Stomach (tissue), 9 donors: ENCODE results near the gene MRPL45. TPM values are rescaled to one million over a fixed set of nuclear protein-coding genes. Genes with fewer than 3 reads are reported as not detected.

Source experiments
- DNase-seq, 2 donors: peaks; one replicate each; pipeline versions ENCODE4 v3.0.0 to v3.0.0-alpha.2; 2013 to 2019
- H3K27ac ChIP-seq, 5 donors: fragments of 200-600 bp in 4 of 5; sonication (generic) in 4 of 5; one replicate each; pipeline ENCODE4 v1.5.1; 2013 to 2019; ENCODE audit warnings: mild to moderate bottlenecking in 1 of 5, moderate library complexity in 1 of 5
- H3K27me3 ChIP-seq, 3 donors: fragments of 200-600 bp; sonication (generic); one replicate each; pipeline ENCODE4 v1.5.1; 2017 to 2019; ENCODE audit warnings: mixed run types in 1 of 3
- H3K36me3 ChIP-seq, 4 donors: fragments of 200-600 bp; sonication (generic); 1 replicate in 3 of 4; 2 replicates in 1 of 4; pipeline ENCODE4 v1.5.1; 2016 to 2019
- H3K4me1 ChIP-seq, 4 donors: fragments of 200-600 bp; sonication (generic); one replicate each; pipeline ENCODE4 v1.5.1; 2016 to 2019
- H3K4me3 ChIP-seq, 4 donors: fragments of 200-600 bp; sonication (generic) in 3 of 4; one replicate each; pipeline ENCODE4 v1.5.1; 2016 to 2019; ENCODE audit warnings: mild to moderate bottlenecking in 1 of 4
- H3K9me3 ChIP-seq, 4 donors: fragments of 200-600 bp; sonication (generic); one replicate each; pipeline ENCODE4 v1.5.1; 2016 to 2019
- CTCF ChIP-seq, 7 experiments: fragments of 450-650 bp in 4 of 7; fragments of 200-600 bp in 3 of 7; sonication (generic) in 3 of 7; IDR thresholded peaks; one replicate each; pipeline ENCODE4 v1.5.1; 2016 to 2019; ENCODE audit warnings: antibody characterized with exemption in 7 of 7, control low read depth in 2 of 7, mild to moderate bottlenecking in 1 of 7
- EP300 ChIP-seq: sonication (generic); formaldehyde crosslinking; IDR thresholded peaks from one replicate; pipeline ENCODE4 v1.6.1; 2017; ENCODE audit warnings: antibody characterized with exemption
- POLR2A ChIP-seq, 4 donors: fragments of 450-650 bp; IDR thresholded peaks; one replicate each; pipeline ENCODE4 v1.6.1; 2016; ENCODE audit warnings: antibody characterized with exemption in 4 of 4, control low read depth in 2 of 4, mild to moderate bottlenecking in 1 of 4, moderate library complexity in 1 of 4
- POLR2AphosphoS5 ChIP-seq, 3 donors: sonication (generic); formaldehyde crosslinking; IDR thresholded peaks; one replicate each; pipeline ENCODE4 v1.6.1; 2016; ENCODE audit warnings: antibody characterized with exemption in 3 of 3
- WGBS, 5 donors: extraction: QIAGEN DNeasy Blood & Tissue Kit in 3 of 5; methylation state at CpG; one replicate each; pipeline versions ENCODE4 v1.1.5 to v1.1.7; 2013 to 2018; 5-methylcytosine and 5-hydroxymethylcytosine counted together
- intact Hi-C: fragments of 100-400 bp; cut with DNase I; formaldehyde crosslinking; loops from one replicate; pipeline ENCODE4 v1.15.1; 2023; ENCODE audit warnings: low total_unique reads
- polyA plus RNA-seq, 3 donors: library from polyadenylated mRNA; stranded (reverse); fragments of 200-250 nt; gene quantifications; one replicate each; pipeline ENCODE4 v1.2.3, GENCODE V29; 2013
- total RNA-seq, 5 donors: library from RNA; depleted of rRNA; stranded (reverse); fragments of >200 nt; gene quantifications; one replicate each; pipeline versions ENCODE4 v1.1.0 to v1.2.3, GENCODE V29; 2014 to 2016
- donor health status: healthy with polysubstance abuse.
- donor health status: Bipolar disorder and iron deficiency.
- donor health status: healthy.

Gene MRPL45
- total and polyA plus RNA-seq, 8 donors: 5.4 to 49.2 (median 22.8) TPM

- no peak for DNase-seq
Observed at GRCh38 chr17:38342886-38343607, 46.1 kb downstream of the MRPL45 start.

DNA sequence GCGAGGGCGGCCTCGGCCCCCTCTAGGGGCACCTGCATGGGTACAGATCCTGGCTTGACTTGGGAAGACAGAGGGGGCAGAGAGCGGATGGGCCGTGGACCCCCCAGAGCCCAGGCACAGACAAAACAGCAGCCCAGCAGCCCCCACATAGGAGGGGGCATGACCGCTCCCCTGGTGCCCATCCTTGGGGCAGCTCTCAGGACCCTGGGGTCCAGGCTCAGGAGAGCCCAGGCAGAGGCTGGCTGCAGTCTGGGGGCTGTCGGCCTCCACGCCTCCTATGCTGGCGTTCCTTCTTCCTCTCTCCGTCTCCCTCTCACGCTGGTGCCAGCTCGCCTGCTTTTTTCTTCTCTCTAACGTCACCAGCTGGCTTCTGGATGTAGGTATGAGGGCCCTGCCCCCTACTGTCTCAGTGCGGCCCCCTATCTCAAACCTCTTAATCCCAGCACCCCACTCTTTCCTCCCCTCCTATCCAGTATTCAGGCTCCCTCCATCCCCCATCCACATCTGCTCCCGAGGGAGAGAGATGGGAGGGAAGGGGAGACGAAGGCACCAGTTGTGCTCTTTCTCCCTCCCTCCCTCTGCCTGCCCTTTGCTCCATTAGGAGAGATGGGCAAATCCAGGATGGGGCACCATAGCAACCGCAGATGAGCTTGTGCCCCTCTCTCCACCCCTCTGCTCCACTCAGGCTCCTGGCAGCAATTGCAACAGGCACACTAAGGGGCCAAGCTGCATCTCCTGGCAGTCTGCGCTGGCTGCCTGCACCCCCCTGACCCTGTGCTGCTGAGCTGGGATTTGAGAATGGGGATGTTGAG lies 46.8 kb downstream of the MRPL45 start, which contains the start of gene GPR179:
Gene GPR179, minus strand, starts transcription at position 349 of the 812 bp plus-strand sequence. Its CDS starts 167 bp downstream, at position 182.
- WGBS, 5 donors: 68 to 87% (median 83%) methylated on average over 16 to 18 of the region's 18 CpGs
- intact Hi-C loops: no loop called here

More at GRCh38 chr17:38342886-38343607, 46.1 kb downstream of the MRPL45 start:
- intact Hi-C loops: no loop called here
- 84 to 89% (median 86%) methylated on average over 16 to 18 of the region's 18 CpGs for WGBS, 5 donors
- H3K4me3 ChIP-seq: no peak overlapping the region
- no peak for TF ChIP-seq EP300
- TF ChIP-seq CTCF (IDR thresholded peaks at IDR 0.05): no peak
- no peak for TF ChIP-seq POLR2A (IDR thresholded peaks at IDR 0.05)
- TF ChIP-seq POLR2AphosphoS5 (IDR thresholded peaks at IDR 0.05): no peak
- no peaks in the 10 kb centered on the region for H3K9me3 ChIP-seq
- peaks cover 0 to 9% (median 0%) of the 10 kb centered on the region in 3 donors for H3K27me3 ChIP-seq
- H3K4me1 ChIP-seq: peaks cover 7 to 8% (median 7%) of the 10 kb centered on the region in 4 donors
- no peaks in the 10 kb centered on the region for H3K36me3 ChIP-seq
- no peak overlapping the region for H3K27ac ChIP-seq

DNA sequence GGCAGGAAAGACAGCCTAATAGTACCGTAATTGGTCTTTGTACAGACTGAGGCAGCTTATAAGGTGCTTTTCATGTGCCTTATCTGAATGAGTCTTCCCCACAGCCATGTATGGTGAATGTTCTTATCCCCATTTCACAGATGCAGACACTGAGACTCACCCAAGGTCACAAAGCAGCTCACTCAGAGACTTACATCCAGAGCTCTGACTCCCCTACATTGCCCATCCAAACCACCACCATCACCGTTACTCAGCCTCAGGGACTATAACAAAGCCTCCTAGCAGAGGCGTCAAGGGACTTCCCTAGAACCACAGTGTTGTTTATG lies 47.4 kb downstream of the MRPL45 start:
- Histone ChIP-seq H3K4me3 (no peak overlapping the region), H3K9me3 (no peaks in the 10 kb centered on the region), H3K4me1 (peaks cover 7 to 15% (median 9%) of the 10 kb centered on the region in 4 donors), H3K27me3 (peaks cover 0 to 9% (median 0%) of the 10 kb centered on the region in 3 donors), H3K27ac (no peak overlapping the region), H3K36me3 (no peaks in the 10 kb centered on the region)
- no peak for DNase-seq
- WGBS, 5 donors: 83 to 89% (median 85%) methylated on average over 3 of the region's 3 CpGs
- intact Hi-C loops: no loop called here
- TF ChIP-seq CTCF (IDR thresholded peaks at IDR 0.05) (no peak), POLR2A (IDR thresholded peaks at IDR 0.05) (no peak), EP300 (no peak), POLR2AphosphoS5 (IDR thresholded peaks at IDR 0.05) (no peak)

More for the DNA sequence above, 46.8 kb downstream of the MRPL45 start, which contains the start of gene GPR179:
- peaks cover 0 to 9% (median 0%) of the 10 kb centered on the region in 3 donors for H3K27me3 ChIP-seq
- H3K4me1 ChIP-seq: peaks cover 7 to 9% (median 7%) of the 10 kb centered on the region in 4 donors
- H3K36me3 ChIP-seq: no peaks in the 10 kb centered on the region
- DNase-seq: peak in 1 of 2 donors; percentile 59
- TF ChIP-seq POLR2AphosphoS5 (IDR thresholded peaks at IDR 0.05): no peak
- TF ChIP-seq EP300: no peak
- TF ChIP-seq POLR2A (IDR thresholded peaks at IDR 0.05): no peak
- no peak for TF ChIP-seq CTCF (IDR thresholded peaks at IDR 0.05)
- no peak within 1 kb of the TSS for H3K4me3 ChIP-seq
- H3K27ac ChIP-seq: no peak within 1 kb of the TSS
- no peaks in the 10 kb centered on the region for H3K9me3 ChIP-seq

- intact Hi-C loops: loop anchor here (5.0 kb wide), 1 partner anchor 72 kb away; no protein-coding TSS in a partner anchor
- Histone ChIP-seq H3K36me3 (no peaks in the 10 kb centered on the region), H3K27me3 (peaks cover 0 to 9% (median 0%) of the 10 kb centered on the region in 3 donors), H3K27ac (no peak overlapping the region), H3K4me3 (no peak overlapping the region), H3K4me1 (peaks cover 7 to 16% (median 11%) of the 10 kb centered on the region in 4 donors), H3K9me3 (no peaks in the 10 kb centered on the region)
- no peak for DNase-seq
- TF ChIP-seq POLR2AphosphoS5 (IDR thresholded peaks at IDR 0.05): no peak
- no peak for TF ChIP-seq EP300
- no peak for TF ChIP-seq POLR2A (IDR thresholded peaks at IDR 0.05)
- TF ChIP-seq CTCF (IDR thresholded peaks at IDR 0.05): no peak
- 92 to 98% (median 93%) methylated on average over 7 of the region's 7 CpGs for WGBS, 5 donors
Observed at GRCh38 chr17:38345743-38346142, 48.8 kb downstream of the MRPL45 start.
